Measurements from ENCODE around the gene VOPP1.
A peak's percentile ranks its signal among the peaks of the same experiment; 100 is the strongest.

Gene VOPP1

GRCh38 chr7:55575733-55576132, 3.4 kb upstream of the VOPP1 start:
- no peak for DNase-seq

GRCh38 chr7:55575098-55575497, 2.8 kb upstream of the VOPP1 start:
- no peak for DNase-seq

- DNase-seq: no peak
Measured at GRCh38 chr7:55574051-55574717, 1.9 kb upstream of the VOPP1 start.

- DNase-seq: no peak
Measured at GRCh38 chr7:55573234-55573900, 1.1 kb upstream of the VOPP1 start.

- DNase-seq: peak; percentile 49
Measured at GRCh38 chr7:55571511-55572377, 558 bp downstream of the VOPP1 start.

- DNase-seq: no peak
Measured at GRCh38 chr7:55570939-55571338, 1.4 kb downstream of the VOPP1 start.

GRCh38 chr7:55570218-55570873, 2.0 kb downstream of the VOPP1 start:
- no peak for DNase-seq

- no peak for DNase-seq
Measured at GRCh38 chr7:55569797-55570196, 2.5 kb downstream of the VOPP1 start.

GRCh38 chr7:55569269-55569663, 3.0 kb downstream of the VOPP1 start:
- no peak for DNase-seq

GRCh38 chr7:55568613-55569268, 3.6 kb downstream of the VOPP1 start:
- no peak for DNase-seq

GRCh38 chr7:55567571-55567970, 4.7 kb downstream of the VOPP1 start:
- no peak for DNase-seq

- no peak for DNase-seq
Measured at GRCh38 chr7:55565681-55566080, 6.6 kb downstream of the VOPP1 start.

GRCh38 chr7:55563596-55564325, 8.5 kb downstream of the VOPP1 start:
- DNase-seq: no peak

- DNase-seq: no peak
Measured at GRCh38 chr7:55561690-55562089, 10.6 kb downstream of the VOPP1 start.

GRCh38 chr7:55558962-55559920, 13.1 kb downstream of the VOPP1 start:
- no peak for DNase-seq

- no peak for DNase-seq
Measured at GRCh38 chr7:55557666-55558188, 14.6 kb downstream of the VOPP1 start.

- no peak for DNase-seq
Measured at GRCh38 chr7:55556492-55556891, 15.8 kb downstream of the VOPP1 start.

GRCh38 chr7:55556031-55556430, 16.3 kb downstream of the VOPP1 start:
- no peak for DNase-seq

- DNase-seq: no peak
Measured at GRCh38 chr7:55555160-55555559, 17.1 kb downstream of the VOPP1 start.

- no peak for DNase-seq
Measured at GRCh38 chr7:55554038-55554437, 18.3 kb downstream of the VOPP1 start.

GRCh38 chr7:55553024-55553345, 19.3 kb downstream of the VOPP1 start:
- no peak for DNase-seq
